ENCODE data around the gene NUSAP1. TPM values are rescaled to one million over a fixed set of nuclear protein-coding genes. Genes with fewer than 3 reads are reported as not detected.

Gene NUSAP1
- total and polyA plus RNA-seq, 2 of the 4 experiments (the other 2 are of a cell fraction) = 59.2 to 123 TPM

DNA sequence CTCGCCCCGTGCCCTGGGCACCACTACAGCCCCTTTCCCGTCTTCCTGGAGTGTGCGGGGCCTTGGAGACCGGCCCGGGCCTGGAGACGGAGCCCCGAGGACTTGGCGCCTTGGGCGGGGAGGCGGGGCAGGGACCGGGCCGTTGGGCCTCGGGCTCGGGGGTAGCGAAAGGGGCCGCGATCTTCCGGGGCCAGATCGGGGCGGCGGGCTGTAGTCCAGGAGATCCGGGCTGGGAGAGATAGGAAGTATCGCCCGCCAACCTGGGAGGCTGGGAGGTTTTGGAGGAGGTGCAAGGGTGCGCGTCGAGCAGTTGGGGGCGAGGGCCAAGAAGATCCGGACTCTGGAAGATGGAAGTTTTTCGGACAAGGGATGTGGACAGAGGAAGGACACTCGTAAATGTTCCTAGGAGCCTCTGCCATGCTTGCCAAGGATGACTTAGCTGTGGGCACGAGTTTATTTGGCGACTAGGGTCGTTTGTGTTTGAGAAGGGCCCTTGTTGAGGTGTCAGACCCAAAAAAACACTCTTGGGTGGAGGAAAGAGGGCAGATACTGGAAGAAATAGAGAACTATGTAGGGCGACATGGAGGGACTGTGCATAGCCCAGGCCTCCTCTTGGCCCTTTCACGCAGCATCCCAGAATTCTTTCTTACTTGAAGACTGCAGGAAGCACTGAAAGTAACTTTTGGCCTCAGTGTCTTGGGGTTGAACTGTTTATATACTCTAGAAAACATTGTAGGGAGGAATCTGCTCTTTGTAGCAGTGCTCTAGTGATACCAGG lies 84.9 kb downstream of the NUSAP1 start:
- H3K4me3 ChIP-seq (ENCODE audit: insufficient read depth, low read depth, low read length) = peak overlapping the region; percentile 91
- peak overlapping the region; percentile 50 for H2BK5ac ChIP-seq (ENCODE audit: low read depth, low read length, poor library complexity, severe bottlenecking)
- H3K18ac ChIP-seq (ENCODE audit: low read depth, low read length) = 0 out of 2 replicates have a peak overlapping the region, but pooled peaks have one; percentile 1
- no peak overlapping the region for H4K91ac ChIP-seq (ENCODE audit: insufficient read depth, low read depth, low read length)
- ChIA-PET CTCF (interaction anchor here (1.5 kb wide), 1 partner anchor 12 kb away, joined by 3 read pairs; no protein-coding TSS in a partner anchor), POLR2A (ENCODE audit: unreplicated experiment) (no interaction called here)
- 0% methylated on average over 22 of the region's 37 CpGs; no CpG with 5 or more reads in 1 of the 2 experiments for WGBS, 2 experiments (ENCODE audit: extremely low coverage in 2 of 2, insufficient read length in 1 of 2)
- in situ Hi-C loops (cut with MboI; ENCODE audit: low sequenced_read_pairs) = no loop called here
- H3K4me1 ChIP-seq (ENCODE audit: control insufficient read depth, insufficient read depth, low read length) = 0 out of 2 replicates have a peak, but pooled peaks cover 5% of the 10 kb centered on the region
- H3K79me1 ChIP-seq (ENCODE audit: low read depth in 1 of 2, low read length in 2 of 2) = peaks cover 19 to 45% of the 10 kb centered on the region in 2 experiments
- no peaks in the 10 kb centered on the region for H3K36me3 ChIP-seq (ENCODE audit: control insufficient read depth, insufficient read depth, low read length)
- H3K14ac ChIP-seq (replicated peaks; ENCODE audit: low read depth, low read length) = peak overlapping the region; percentile 88
- H3K27me3 ChIP-seq (ENCODE audit: control insufficient read depth, insufficient read depth, low read length) = no peaks in the 10 kb centered on the region
- H3K4me2 ChIP-seq (ENCODE audit: low read depth, low read length) = peak overlapping the region; percentile 92
- dilution Hi-C loops (cut with HindIII; ENCODE audit: low sequenced_read_pairs, unreplicated experiment) = no loop called here
- H2AFZ ChIP-seq (replicated peaks; ENCODE audit: low read length, poor library complexity) = peak overlapping the region; percentile 98
- H3K9ac ChIP-seq (ENCODE audit: low read depth, low read length) = peak overlapping the region; percentile 93
- peak overlapping the region; percentile 69; the same call in 1 of the 2 replicates for H2AK5ac ChIP-seq (ENCODE audit: low read depth, low read length)
- ATAC-seq (ENCODE audit: low read depth) (peak; percentile 52), DNase-seq (peak; percentile 20)
- H3K4ac ChIP-seq (ENCODE audit: low read depth, low read length) = peak overlapping the region; percentile 56
- no peak for TF ChIP-seq NFE2L2 (IDR thresholded peaks at IDR 0.05; ENCODE audit: low read depth, low read length)
- TF ChIP-seq RFX5 (IDR thresholded peaks at IDR 0.05; ENCODE audit: low read depth, low read length) = no peak
- TF ChIP-seq MAZ (IDR thresholded peaks at IDR 0.05; ENCODE audit: borderline replicate concordance, low read depth, low read length) = no peak
- H3K23ac ChIP-seq (ENCODE audit: low read depth, low read length) = peak overlapping the region; percentile 92
- H2BK15ac ChIP-seq (ENCODE audit: low read depth, low read length) = no peak overlapping the region
- H4K8ac ChIP-seq (ENCODE audit: low read depth in 2 of 2, low read length in 2 of 2) = peak overlapping the region in 1 of 2 experiments; percentile 63; a peak in 2 of 4 replicates
- peaks cover 10% of the 10 kb centered on the region for H3K9me1 ChIP-seq (ENCODE audit: insufficient read depth, low read length)
- peak overlapping the region; percentile 84 for H3K27ac ChIP-seq (ENCODE audit: insufficient read depth, low read length)
- peaks cover 49% of the 10 kb centered on the region for H4K20me1 ChIP-seq (ENCODE audit: insufficient read depth, low read length)
- peak overlapping the region; percentile 96 for H2AK9ac ChIP-seq (replicated peaks; ENCODE audit: low read depth, low read length, poor library complexity)
- intact Hi-C loops (cut with micrococcal nuclease) = loop anchor here (10.0 kb wide), 1 partner anchor 183 kb away; the partner anchor contains the start of genes CHP1 and EXD1
- no peaks in the 10 kb centered on the region for H3K9me3 ChIP-seq (ENCODE audit: control insufficient read depth, insufficient read depth, low read length)
- no peak overlapping the region for H2BK20ac ChIP-seq (ENCODE audit: low read depth, low read length)
- H2BK120ac ChIP-seq (ENCODE audit: low read depth, low read length) = no peak overlapping the region
- peak overlapping the region; percentile 82 for H3K56ac ChIP-seq (ENCODE audit: extremely low read depth, insufficient read depth, low read length)
- peak overlapping the region; percentile 24 for H4K5ac ChIP-seq (ENCODE audit: low read depth, low read length)
- BruUV-seq (replicated peaks) = no TSS peak
